GM04503 (cell line): ENCODE data around the gene RELL1.

Experiments
- DNase-seq: peaks from one replicate; pipeline ENCODE4 v3.0.0-alpha.2; 2012; ENCODE audit warnings: low read depth

Gene RELL1

DNA sequence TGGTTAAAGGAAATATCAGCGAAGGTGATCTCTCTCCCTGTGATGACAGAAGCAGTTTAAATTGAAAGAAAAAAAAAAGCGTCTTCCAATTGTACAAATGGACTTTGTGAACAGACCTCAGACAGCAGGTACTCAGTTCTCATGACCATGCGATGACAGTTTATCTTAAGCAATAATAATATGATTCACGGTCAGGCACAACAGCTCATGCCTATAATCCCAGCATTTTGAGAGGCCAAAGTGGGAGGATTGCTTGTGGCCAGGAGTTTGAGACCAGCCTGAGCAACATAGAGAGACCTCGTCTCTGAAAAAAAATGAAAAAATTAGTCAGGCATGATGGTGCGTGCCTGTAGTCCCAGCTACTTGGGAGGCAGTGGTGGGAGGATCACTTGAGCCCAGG, 51.0 kb downstream of the RELL1 start:
- no peak for DNase-seq

DNA sequence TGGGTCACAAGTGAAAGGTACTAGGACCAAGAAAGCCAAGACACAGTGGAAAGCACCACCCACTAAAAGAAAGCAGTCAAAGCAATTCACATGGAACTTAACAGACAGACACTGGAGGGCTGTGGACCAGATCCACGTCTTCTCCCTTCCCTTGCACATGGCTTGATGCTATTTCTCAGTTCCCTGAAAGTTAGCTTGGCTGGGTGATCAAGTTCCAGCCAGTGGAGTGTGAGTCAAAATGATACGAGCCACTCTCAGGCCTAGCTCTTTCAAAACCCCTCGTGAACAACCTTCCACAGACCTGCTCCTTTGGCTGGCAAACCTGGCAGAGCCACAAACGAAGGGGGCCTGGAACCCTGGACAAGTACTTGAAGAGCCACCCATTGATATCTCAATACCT, 52.0 kb downstream of the RELL1 start:
- no peak for DNase-seq

DNA sequence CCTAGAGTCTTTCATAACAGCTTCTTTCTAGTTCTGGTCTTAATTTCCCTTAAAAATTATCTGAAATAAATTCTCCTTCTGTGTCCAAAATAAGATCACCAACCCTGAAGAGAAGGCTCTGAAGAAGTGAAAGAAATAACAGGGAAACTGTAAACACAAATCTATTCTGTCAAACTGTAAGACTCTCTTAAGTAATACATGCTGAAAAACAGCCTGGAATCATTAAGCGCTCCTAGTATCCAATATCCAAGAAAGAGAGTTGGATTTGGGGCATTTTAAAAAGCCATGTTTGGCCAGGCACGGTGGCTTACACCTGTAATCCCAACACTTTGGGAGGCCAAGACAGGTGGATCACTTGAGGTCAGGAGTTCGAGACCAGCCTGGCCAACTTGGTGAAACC, 53.3 kb downstream of the RELL1 start:
- DNase-seq = no peak

DNA sequence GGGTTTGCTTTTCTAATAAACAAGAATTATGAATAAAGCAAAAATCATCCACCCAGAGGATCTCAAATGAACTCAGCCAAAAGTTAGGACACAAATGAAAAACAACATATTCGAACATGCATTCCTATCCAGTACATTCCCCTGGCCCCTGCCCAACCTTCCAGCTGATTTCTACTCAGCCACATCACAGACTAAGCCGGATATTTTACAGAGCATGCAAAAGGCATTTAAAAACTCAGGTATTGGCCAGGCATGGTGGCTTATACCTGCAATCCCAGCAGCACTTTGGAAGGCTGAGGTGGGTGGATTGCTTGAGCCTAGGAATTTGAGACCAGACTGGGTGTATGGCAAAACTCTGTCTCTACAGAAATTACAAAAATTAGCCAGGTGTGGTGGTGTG, 54.6 kb downstream of the RELL1 start:
- no peak for DNase-seq

DNA sequence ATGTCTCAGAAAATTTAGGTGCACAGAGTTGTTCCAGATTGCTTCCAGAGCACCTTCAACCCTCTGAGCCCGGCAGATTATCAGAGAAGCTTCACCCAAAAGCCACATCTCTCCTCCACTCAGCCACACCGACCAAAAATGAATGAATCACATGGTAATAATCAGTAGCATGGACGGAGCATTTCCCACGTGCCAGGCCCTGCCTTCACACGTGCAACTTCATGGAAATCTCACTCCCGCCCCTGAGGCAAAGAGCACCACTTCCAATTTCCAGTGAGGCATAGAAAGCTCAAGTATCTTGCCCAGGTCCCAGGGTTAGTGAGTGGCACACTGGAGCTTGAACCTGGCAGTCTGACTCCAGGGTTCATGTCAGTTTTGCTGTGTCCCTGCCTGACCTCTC, 56.5 kb downstream of the RELL1 start:
- no peak for DNase-seq

DNA sequence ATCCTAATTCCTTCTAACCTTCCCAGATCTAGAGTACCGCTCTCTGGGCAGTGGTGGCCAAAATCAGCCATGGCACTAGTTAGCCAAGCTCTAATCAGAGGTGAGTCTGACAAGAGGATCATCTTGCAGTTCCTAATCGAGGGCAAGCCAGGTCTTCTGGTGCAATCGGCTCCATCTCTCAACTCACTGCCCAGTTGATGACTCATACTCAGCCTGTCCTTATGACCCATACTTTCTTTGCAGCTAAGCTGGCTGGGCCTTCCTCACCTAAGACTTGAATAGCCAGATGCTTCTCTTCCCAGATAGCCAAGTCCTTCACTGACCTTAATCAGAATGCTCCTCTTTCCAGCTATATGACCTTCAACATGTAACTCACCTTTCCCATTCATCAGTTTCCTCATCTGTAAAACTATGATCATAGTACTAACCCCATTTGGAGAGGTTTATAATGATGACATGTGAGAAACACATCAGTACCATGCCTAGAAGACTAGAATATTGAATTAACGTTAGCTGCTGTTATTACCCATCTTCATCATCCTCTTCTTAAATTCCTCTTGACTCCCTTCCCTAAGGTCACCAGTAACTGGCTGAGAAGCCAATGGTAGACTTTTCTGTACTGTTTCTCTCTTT, 57.1 kb downstream of the RELL1 start:
- no peak for DNase-seq

DNA sequence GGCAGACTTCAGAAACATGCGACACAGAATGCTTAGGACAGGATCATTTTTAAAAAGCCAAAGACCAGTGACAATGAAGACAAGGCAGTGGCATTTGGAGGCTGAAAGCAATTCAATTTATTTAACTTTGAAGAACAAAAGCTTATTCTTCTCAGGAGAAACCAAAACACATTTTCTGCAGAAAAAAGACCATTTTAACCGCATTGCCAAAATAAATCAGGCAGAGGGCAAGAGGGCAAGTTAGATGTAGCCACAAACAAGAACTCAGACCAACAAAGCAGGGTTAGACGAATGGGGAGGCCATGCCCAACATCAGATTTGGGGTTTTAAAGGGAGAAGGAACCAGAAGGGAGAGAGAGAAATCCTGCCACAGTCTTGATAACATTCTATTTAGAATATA, 58.9 kb downstream of the RELL1 start:
- DNase-seq = no peak

DNA sequence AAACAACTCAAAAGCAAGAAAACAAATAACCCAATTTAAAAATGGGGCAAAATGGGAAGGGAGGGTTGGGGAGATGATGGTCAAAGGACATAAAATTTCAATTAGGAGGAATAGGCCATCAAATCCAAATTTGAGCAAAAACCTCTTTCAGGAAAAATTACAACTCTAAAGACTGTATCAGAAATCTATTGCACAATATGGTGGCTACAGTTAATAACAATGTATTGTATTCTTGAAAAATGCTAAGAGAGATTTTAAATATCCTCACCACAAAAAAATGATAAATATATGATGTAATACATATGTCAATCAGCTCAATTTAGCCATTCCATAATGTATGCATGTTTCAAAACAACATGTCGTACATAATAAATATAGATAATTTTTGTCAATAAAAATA, 60.7 kb downstream of the RELL1 start:
- DNase-seq = no peak

DNA sequence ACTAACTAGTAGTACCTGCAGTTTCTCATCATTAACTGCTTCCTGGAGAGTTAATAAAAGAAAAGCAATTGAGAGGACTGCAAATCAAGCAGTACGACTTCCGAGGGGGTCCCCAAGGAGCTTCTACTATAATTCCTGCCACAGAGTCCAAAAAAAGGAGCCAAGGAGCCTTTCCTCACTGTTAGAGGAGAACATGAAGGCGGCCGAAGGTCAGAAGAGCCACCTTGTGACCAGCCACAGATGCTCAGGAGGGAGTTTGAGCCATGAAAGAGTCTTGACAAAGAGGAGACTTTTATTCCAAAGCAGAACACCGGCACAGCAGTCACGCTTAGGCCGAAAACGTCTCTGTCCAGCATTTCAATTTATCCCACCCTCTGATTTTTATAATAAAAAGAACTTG, 62.2 kb downstream of the RELL1 start:
- DNase-seq = no peak

DNA sequence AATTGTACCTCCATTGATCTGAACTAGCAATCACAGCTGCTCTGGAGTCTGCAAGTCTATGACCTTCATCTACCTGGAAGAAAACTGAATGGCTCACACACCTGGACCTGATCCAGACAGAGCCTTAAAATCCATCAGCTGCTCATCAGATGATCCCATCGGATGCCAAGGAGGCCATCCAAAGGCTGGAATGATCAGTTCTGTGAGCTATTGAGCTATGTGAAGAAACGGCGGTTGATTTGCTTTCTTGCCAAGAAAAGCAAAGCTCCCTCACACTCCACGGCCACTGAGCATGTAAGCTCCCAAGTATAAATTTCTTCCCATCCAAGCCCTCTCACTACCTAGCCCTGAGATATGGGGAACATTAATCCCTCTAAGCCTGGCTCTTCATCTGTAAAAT, 63.1 kb downstream of the RELL1 start:
- no peak for DNase-seq

DNA sequence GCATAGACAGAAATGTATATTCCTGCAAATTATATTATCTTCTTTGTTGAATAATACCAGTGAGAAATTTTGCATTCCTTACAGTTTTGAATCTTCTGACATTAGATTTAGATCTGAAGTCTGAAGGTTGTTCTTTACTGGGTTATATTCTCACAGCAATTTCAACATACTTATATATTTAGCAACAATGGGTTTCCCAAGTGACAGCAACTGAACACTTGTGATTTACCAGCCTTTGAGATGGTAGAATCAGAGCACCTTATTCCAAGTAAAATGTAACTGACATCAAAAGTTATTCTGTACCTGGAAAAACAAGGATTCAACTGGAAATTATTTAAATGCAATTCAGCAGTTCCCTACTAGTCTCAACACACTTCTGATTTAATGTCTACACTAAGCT, 66.0 kb downstream of the RELL1 start:
- DNase-seq = no peak

DNA sequence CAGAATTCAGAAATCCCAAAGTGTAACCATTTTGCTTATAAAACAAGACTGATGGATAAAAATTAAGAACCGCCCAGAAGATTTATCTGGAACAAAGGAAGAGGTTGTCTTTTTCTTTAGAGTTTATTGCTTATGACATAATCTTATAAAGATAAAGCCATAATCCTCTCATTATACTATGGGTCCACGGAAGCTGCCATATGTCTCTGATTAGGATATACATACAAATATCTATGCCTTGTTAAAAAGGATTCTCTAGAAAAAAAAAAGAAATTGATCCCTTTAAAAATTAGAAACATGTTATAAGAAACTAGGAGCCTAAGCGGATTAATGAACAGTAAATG, 70.5 kb downstream of the RELL1 start:
- DNase-seq = no peak

DNA sequence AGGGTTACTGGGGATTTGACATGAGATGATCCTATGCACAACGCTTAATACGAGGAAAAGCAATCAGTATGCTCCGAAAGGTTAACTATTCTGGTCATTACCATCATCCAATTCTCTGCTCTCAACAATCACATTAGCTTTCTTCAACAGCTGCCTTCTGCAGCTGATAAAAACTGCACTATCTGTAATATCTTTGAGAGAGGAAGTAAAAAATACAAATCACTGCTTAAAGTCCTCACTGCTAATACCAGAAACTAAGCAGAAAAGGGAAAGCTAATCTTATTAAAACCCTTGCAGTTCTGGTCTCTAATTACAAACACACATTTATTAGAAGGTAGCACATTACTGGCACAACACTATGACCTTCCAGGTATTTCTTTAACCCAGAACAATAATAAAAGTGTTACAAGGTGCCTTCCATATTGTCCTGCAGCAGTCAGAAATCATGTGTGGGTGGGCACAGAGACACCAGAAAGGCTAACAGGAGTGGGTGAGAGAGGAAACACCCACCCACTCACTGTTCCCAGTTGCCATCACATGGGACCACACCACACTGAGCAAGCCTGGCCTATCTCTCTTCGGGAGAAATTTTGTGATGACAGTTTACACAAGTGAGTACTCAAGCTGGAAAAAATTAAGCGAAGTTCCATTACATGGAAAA, 71.0 kb downstream of the RELL1 start:
- DNase-seq = no peak

DNA sequence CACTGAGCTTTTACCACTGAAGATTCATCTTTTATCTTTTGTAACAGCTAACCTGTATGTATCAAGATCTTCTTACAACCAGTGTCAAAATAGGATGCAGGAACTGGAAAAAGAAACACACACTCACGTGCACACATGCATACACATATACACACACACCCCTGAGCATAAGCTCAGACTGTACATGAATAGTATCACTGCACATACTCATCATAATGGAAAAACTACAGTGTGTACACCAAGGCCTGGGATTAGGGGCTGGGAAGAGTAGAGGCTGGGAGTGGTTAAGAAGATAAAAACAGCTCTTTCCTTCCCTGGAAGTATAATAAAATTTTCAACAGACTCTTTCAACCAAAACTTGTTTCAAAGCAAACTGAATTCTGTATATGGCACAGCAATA, 73.4 kb downstream of the RELL1 start:
- no peak for DNase-seq

DNA sequence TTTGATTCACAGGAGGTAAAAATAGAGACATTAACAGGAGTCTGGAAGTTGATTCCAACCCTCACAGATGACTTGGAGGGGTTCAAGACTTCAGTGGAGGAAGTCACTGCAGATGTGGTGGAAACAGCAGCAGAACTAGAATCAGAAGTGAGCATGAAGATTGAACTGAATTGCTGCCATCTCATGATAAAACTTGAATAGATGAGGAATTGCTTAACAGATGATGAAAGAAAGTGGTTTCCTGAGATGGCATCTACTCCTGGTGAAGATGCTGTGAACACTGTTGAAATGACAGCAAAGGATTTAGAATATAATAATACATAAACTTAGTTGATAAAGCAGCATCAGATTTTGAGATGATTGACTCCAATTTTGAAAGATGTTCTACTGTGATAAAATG, 76.5 kb downstream of the RELL1 start:
- DNase-seq = no peak

DNA sequence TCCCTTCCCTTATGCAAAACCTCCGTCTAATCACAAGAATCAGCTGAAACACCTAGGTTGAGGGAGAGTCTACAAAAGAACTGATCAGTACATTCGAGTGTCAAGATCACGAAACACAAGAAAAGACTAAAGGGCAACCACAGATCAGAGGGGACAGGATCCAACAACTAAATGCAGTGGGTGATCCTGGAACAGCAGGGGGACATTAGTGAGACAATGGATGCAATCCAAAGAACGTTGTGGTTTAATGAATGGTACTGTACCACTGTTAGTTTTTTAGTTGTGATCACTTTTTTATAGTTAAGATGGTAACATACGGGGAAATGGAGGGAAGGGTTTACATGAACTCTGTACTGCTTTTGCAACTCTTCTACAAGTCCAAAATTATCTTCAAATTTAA, 79.2 kb downstream of the RELL1 start:
- DNase-seq = no peak

DNA sequence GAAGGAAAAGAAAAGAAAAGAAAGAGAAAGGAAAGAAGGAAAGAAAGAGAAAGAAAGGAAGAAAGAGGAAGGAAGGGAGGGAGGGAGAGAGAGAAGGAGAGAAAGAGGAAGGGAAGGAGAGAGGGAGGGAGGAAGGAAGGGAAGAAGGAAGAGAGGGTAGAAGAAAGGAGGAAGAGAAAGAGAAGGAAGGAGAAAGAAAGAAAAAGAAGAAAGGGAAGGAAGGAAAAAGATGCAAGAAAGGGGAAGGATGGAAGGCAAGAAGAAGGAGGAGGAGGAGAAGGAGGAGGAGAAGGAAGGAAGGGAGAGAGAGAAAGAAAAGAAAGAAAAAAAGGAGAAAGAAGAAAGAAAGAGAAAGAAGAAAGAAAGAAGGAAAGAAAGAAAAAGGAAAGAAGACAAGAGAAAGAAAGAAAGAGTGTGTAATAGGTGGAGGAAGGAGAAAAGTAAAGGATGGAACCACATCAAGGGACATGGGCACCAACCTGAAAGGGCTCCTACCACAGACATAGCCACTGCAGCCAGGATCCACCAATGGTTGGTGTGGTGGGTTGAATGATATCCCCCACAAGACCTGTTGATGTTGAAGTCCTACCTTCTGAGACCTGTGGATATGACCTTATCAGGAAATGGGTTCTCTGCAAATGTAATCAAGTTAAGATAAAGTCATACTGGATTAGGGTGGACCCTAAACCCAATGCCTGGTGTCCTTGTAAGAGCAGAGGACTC, 80.2 kb downstream of the RELL1 start:
- no peak for DNase-seq

DNA sequence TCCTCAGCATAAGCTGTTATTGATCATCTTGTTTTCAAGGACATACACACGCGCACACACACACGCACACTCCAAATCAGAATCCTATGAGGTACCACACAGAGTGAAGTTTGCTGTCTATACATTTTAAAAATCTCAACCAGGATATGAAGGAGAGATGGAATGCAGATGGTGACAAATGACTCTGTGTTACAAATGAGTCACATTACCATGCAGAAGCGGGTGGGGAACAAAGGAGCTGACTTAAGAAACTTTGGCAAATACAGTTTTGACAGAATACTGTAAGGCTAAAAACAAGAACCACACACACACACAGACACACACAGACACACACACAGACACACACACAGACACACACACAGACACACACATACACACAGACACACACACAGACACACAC, 81.7 kb downstream of the RELL1 start:
- DNase-seq = no peak

DNA sequence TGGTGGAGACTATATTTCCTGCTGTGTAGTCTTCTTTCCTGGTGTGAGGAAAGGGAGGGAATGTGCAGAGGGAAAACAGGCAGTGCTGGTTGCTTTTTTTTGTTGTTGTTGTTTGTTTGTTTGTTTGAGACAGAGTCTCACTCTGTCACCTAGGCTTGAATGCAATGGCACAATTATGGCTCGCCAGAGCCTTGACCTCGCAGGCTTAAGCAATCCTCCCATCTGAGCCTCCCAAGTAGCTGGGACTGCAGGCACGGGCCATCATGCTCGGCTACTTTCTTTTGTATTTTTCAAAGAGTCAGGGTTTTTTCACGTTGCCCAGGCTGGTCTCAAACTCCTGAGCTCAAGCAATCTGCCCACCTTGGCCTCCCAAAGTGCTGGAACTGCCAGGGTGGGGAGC, 82.5 kb downstream of the RELL1 start:
- no peak for DNase-seq

DNA sequence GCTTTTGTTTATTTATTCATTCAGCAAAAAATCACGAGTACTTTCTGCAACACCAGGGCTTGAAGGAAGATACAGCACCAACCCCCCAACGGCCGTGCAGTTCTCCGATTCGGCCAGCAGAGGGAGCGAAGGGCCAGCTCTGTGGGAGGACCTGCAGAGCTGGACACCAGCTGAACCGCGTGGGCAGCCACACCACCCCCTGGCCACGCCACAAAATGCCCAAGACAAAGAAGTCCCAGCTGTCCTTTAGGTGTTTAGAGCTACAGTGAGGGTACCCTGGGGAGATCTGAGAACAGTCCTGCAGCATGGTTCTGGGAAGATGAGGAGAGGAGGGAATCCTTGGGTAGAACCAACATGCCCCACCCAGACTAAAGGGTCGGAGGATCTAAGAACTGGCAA, 83.1 kb downstream of the RELL1 start:
- no peak for DNase-seq

DNA sequence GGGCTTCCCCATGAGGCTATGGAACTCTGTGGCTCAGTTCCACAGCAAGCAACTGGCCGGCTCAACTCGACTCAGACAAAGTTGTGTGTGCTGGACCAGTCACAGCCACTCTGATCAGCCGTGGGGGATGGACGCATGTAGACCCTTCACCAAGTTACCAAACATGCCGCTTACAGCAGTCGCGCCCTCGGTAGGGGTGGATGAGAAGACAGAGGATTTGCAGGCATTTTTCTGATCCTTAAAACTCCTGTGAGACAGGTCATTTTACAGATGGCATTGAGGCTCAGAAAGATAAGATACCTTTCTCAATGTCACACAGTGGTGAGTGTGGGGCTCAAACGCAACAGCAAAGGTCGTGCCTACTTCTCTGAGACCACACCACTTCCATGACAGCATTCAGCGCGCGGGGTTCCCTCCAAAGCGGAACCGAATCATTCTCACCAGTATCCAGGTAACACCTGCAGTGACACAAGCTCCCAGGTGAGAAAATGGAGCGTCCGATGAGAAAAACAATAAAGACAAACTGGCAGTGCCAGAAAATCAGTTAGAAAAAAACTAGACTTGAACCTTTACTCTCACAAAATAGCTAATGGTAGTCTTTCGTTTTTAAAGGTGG, 83.6 kb downstream of the RELL1 start:
- DNase-seq = no peak

DNA sequence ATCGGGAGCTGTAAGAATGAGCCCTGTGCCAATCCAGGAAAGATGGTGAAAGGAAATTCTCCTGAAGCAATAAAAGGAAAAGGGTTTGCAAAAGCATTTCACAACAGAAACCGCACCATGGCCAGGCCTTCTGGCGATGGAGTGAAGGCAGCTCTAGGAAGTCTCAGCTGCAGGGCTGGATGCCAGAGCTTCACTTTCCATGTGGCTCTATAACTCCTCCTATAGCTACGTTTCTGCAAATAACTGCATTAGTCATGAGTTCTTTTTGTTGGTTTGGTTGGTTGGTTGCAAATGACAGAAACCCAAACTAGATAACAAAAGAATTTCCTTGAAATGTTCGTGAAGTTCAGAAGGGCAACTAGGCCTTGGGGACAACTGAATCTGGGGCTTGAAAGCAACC, 84.6 kb downstream of the RELL1 start:
- DNase-seq = no peak

DNA sequence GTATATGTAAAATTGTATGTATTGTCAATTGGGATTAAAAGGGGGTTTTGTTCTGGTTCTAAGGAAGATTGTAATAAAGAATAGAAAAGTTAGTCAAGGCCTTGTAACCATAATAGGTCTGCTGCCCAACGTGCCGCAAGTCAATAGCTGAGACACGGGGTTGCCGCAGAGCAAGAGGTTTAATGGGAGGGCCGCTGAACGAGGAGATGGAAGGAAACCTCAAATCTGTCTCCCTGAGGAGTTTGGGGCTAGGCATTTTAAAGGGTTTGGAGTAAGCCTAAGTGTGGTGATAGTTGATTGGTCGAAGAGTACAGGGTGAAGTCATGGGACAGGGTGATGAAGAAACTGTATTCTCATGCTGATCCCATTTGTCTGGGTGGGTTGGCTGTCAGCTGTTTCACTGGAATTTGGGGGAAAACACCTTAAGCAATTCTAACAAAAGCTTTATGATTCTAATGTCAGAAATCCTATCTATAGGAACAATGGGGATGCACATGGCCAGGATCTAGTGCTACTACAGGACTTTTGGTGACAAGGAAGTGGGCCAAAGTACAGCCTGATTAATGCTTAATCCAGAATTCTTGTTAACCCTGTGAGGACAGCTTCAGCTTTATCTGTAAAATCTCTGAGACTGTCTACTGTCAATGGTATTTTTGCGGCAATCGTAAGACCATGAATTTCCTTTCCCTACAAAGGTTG, 86.9 kb downstream of the RELL1 start:
- no peak for DNase-seq
